Endothelial cell of umbilical vein (primary cell): Measurements from ENCODE around the gene MARCHF7. TPM values are rescaled to one million over a fixed set of nuclear protein-coding genes. Genes with fewer than 3 reads are reported as not detected.

Experiments used
- BruUV-seq: library from RNA; stranded (reverse); fragments of 400-500 nt; replicated peaks from 2 replicates; lab custom pipeline; 2021; lab: Mats Ljungman, UMichigan
- CTCF ChIA-PET: fragments of 300-600, 350-600 bp; sonication (Branson Sonifier 250); formaldehyde crosslinking; loops from one replicate; lab custom pipeline; 2021; ENCODE audit warnings: antibody characterized with exemption, inconsistent platforms; lab: Charles Lee
- POLR2A ChIA-PET: fragments of 300-600, 350-600 bp; sonication (Branson Sonifier 250); formaldehyde crosslinking; loops from one replicate; lab custom pipeline; 2021; ENCODE audit warnings: antibody characterized with exemption, inconsistent platforms; lab: Charles Lee
- DNase-seq: peaks from one replicate; pipeline ENCODE4 v3.0.0-alpha.2; 2011; ENCODE audit warnings: low read depth, low spot score
- FAIRE-seq: peaks from 2 replicates; lab custom pipeline; 2011; peaks lifted over from hg19 to GRCh38; lab: Jason Lieb, UNC
- H2AFZ ChIP-seq: 2 replicates; pipeline ENCODE4 v1.6.0; 2012; ENCODE audit warnings: low read depth, low read length, control low read depth, inconsistent platforms
- H3K27ac ChIP-seq: 2 replicates; pipeline ENCODE4 v1.5.1; 2011; ENCODE audit warnings: low read depth, mild to moderate bottlenecking, control low read depth, low read length, moderate library complexity; ENCODE audit not compliant: insufficient read depth
- H3K27me3 ChIP-seq, 2 experiments: 2 replicates each; pipeline versions ENCODE4 v1.6.0 to v1.6.1; 2011; ENCODE audit warnings: low read length in 2 of 2, mixed read lengths in 1 of 2; ENCODE audit not compliant: control insufficient read depth in 2 of 2, insufficient read depth in 2 of 2
- H3K36me3 ChIP-seq, 2 experiments: 2 replicates in 1 of 2; 3 replicates in 1 of 2; pipeline ENCODE4 v1.5.1; 2011; ENCODE audit warnings: low read length in 2 of 2, mild to moderate bottlenecking in 1 of 2, moderate library complexity in 1 of 2; ENCODE audit not compliant: control insufficient read depth in 2 of 2, insufficient read depth in 2 of 2; ENCODE audit errors: extremely low read depth in 1 of 2
- H3K4me1 ChIP-seq: 3 replicates; pipeline ENCODE4 v1.5.1; 2011; ENCODE audit warnings: mild to moderate bottlenecking, low read length; ENCODE audit not compliant: control insufficient read depth, insufficient read depth; ENCODE audit errors: extremely low read depth
- H3K4me2 ChIP-seq: 2 replicates; pipeline ENCODE4 v1.6.1; 2011; ENCODE audit warnings: low read length, control low read depth, mixed read lengths; ENCODE audit not compliant: insufficient read depth
- H3K4me3 ChIP-seq, 3 experiments: fragments of 200-600 bp in 1 of 3; sonication (generic), shearing (Covaris generic) in 1 of 3; replicated peaks in 1 of 3; 2 replicates each; pipeline ENCODE4 v1.5.1; 2011 to 2016; ENCODE audit warnings: control low read depth in 3 of 3, low read length in 3 of 3, mild to moderate bottlenecking in 2 of 3, inconsistent platforms in 1 of 3, low read depth in 1 of 3, moderate library complexity in 1 of 3; ENCODE audit not compliant: insufficient read depth in 1 of 3
- H3K79me2 ChIP-seq: 2 replicates; pipeline ENCODE4 v1.6.0; 2012; ENCODE audit warnings: low read length, inconsistent platforms; ENCODE audit not compliant: control insufficient read depth, insufficient read depth
- H3K9ac ChIP-seq: replicated peaks from 2 replicates; pipeline ENCODE3; 2011; ENCODE audit warnings: low read length, control low read depth; ENCODE audit not compliant: insufficient read depth; ENCODE audit errors: extremely low read depth
- H3K9me1 ChIP-seq: replicated peaks from 3 replicates; pipeline ENCODE4 v1.6.0; 2011; ENCODE audit warnings: mild to moderate bottlenecking, low read length; ENCODE audit not compliant: control insufficient read depth, insufficient read depth; ENCODE audit errors: extremely low read depth
- H3K9me3 ChIP-seq: replicated peaks from 2 replicates; pipeline ENCODE4 v1.5.1; 2012; ENCODE audit warnings: low read length, inconsistent platforms; ENCODE audit not compliant: control insufficient read depth, insufficient read depth
- H4K20me1 ChIP-seq: replicated peaks from 2 replicates; pipeline ENCODE3; 2011; ENCODE audit warnings: mild to moderate bottlenecking, low read length; ENCODE audit not compliant: control insufficient read depth, insufficient read depth; ENCODE audit errors: extremely low read depth
- CTCF ChIP-seq, 2 donors: IDR thresholded peaks; 1 replicate in 1 of 2; 2 replicates in 1 of 2; pipeline ENCODE4 v1.5.1; 2011; ENCODE audit warnings: low read length in 2 of 2, mild to moderate bottlenecking in 2 of 2, moderate library complexity in 2 of 2, control low read depth in 1 of 2, inconsistent platforms in 1 of 2, low read depth in 1 of 2; ENCODE audit not compliant: insufficient read depth in 1 of 2; ENCODE audit errors: extremely low read depth in 1 of 2
- EZH2 ChIP-seq: IDR thresholded peaks from 2 replicates; pipeline ENCODE4 v1.6.1; 2012; ENCODE audit warnings: borderline replicate concordance, low read depth, mild to moderate bottlenecking, moderate library complexity, low read length, inconsistent platforms; ENCODE audit not compliant: severe bottlenecking
- FOS ChIP-seq: IDR thresholded peaks from 2 replicates; pipeline ENCODE4 v1.6.1; 2011; ENCODE audit warnings: mild to moderate bottlenecking, low read length, moderate library complexity, borderline replicate concordance; ENCODE audit not compliant: insufficient read depth
- GATA2 ChIP-seq: IDR thresholded peaks from 2 replicates; pipeline ENCODE4 v1.7.0; 2011; ENCODE audit warnings: low read depth, mild to moderate bottlenecking, moderate library complexity, mixed read lengths, low read length; ENCODE audit not compliant: insufficient read length, insufficient read depth
- JUN ChIP-seq: IDR thresholded peaks from 2 replicates; pipeline ENCODE4 v1.6.1; 2011; ENCODE audit warnings: borderline replicate concordance, low read depth; ENCODE audit not compliant: insufficient read length, insufficient read depth
- MAX ChIP-seq: IDR thresholded peaks from 2 replicates; pipeline ENCODE4 v1.6.1; 2011; ENCODE audit not compliant: insufficient read depth, insufficient read length
- MYC ChIP-seq: IDR thresholded peaks from one replicate; pipeline ENCODE4 v1.6.1; 2011; ENCODE audit warnings: mild to moderate bottlenecking, low read depth, low read length
- POLR2A ChIP-seq: IDR thresholded peaks from 2 replicates; pipeline ENCODE4 v1.6.1; 2012; ENCODE audit warnings: low read depth, mild to moderate bottlenecking, control low read depth, low read length
- POLR2AphosphoS5 ChIP-seq: IDR thresholded peaks from 2 replicates; pipeline ENCODE4 v1.6.1; 2012; ENCODE audit warnings: low read depth, mild to moderate bottlenecking, control low read depth, low read length, moderate library complexity; ENCODE audit not compliant: insufficient read depth
- dilution Hi-C: fragments of 300-500 bp; cut with MboI; formaldehyde crosslinking; loops from one replicate; pipeline ENCODE4 v1.15.0; 2019; ENCODE audit warnings: low sequenced_read_pairs; ENCODE audit not compliant: extremely low pct_ligation_motif_present
- intact Hi-C: fragments of 100-400 bp; cut with micrococcal nuclease; formaldehyde crosslinking; loops from one replicate; pipeline ENCODE4 v1.10.0; 2022
- polyA plus RNA-seq, 4 experiments: library from polyadenylated mRNA; depleted of rRNA in 3 of 4; stranded (reverse) in 3 of 4; unstranded in 1 of 4; fragments of >200 nt; gene quantifications; 2 replicates each; pipeline versions ENCODE4 v1.2.1 to v1.2.3, GENCODE V29; 2011 to 2012; ENCODE audit warnings: missing spikeins in 1 of 4
- total RNA-seq: library from RNA; stranded (reverse); gene quantifications from 2 replicates; pipeline ENCODE4 v1.2.3, GENCODE V29; 2021

The MARCHF7 gene
- total and polyA plus RNA-seq, 2 donors (not counting 3 experiments of a cell fraction or from before 2014, with no cell fraction given): 21.2 to 82.0 TPM

- Histone ChIP-seq H3K27ac (no peak overlapping the region), H3K9me3 (no peaks in the 10 kb centered on the region), H3K36me3 (peaks cover 12 to 23% of the 10 kb centered on the region in 2 experiments), H4K20me1 (peaks cover 25% of the 10 kb centered on the region), H3K4me3 (no peak overlapping the region), H3K4me1 (peaks cover 14% of the 10 kb centered on the region), H3K27me3 (no peaks in the 10 kb centered on the region), H3K4me2 (no peak overlapping the region), H3K9ac (no peak overlapping the region), H2AFZ (no peak overlapping the region), H3K9me1 (no peaks in the 10 kb centered on the region), H3K79me2 (peaks cover 95% of the 10 kb centered on the region)
- intact Hi-C loops (loop anchor here (10.0 kb wide), 1 partner anchor 248 kb away; no protein-coding TSS in a partner anchor), dilution Hi-C loops (loop anchor here (25.0 kb wide), 1 partner anchor 105 kb away; the partner anchor contains the start of gene BAZ2B)
- FAIRE-seq (no peak), DNase-seq (no peak)
- CTCF ChIA-PET: interaction anchor here (1.1 to 1.5 kb wide), 2 partner anchors 13 to 69 kb away, joined by 3 read pairs; no protein-coding TSS in a partner anchor
- POLR2A ChIA-PET: no interaction called here
- BruUV-seq: no TSS peak
- no peak for TF ChIP-seq CTCF (IDR thresholded peaks at IDR 0.05; ENCODE audit: extremely low read depth in 1 of 2, insufficient read depth in 1 of 2, low read depth in 1 of 2, low read length in 2 of 2)
- TF ChIP-seq GATA2: no peak
- no peak for TF ChIP-seq FOS
- TF ChIP-seq MAX: no peak
- TF ChIP-seq JUN: no peak
- no peak for TF ChIP-seq POLR2AphosphoS5
- TF ChIP-seq EZH2: no peak
- TF ChIP-seq POLR2A: no peak
- TF ChIP-seq MYC: no peak
Observed at GRCh38 chr2:159716857-159717256, 4.6 kb downstream of the MARCHF7 start.
